HEK293 (cell line): Measurements from ENCODE around the gene SEC24A.

Experiments used
- GLI2 ChIP-seq: fragments of 450-650 bp; formaldehyde crosslinking; IDR thresholded peaks from 2 replicates; pipeline ENCODE4; 2017; ENCODE audit warnings: missing biosample characterization, missing genetic modification characterization, low read depth, borderline replicate concordance
- GLIS1 ChIP-seq: fragments of 450-650 bp; formaldehyde crosslinking; IDR thresholded peaks from 2 replicates; pipeline ENCODE4 v1.5.1; 2016; ENCODE audit warnings: missing biosample characterization, missing genetic modification characterization
- KLF10 ChIP-seq: fragments of 450-650 bp; IDR thresholded peaks from 2 replicates; pipeline ENCODE4 v1.5.1; 2018; ENCODE audit warnings: missing biosample characterization, mild to moderate bottlenecking, missing genetic modification characterization
- REPIN1 ChIP-seq: fragments of 450-650 bp; formaldehyde crosslinking; IDR thresholded peaks from 2 replicates; pipeline ENCODE4 v1.5.1; 2017; ENCODE audit warnings: missing biosample characterization, missing genetic modification characterization, low read depth
- SALL2 ChIP-seq: fragments of 450-650 bp; formaldehyde crosslinking; IDR thresholded peaks from 2 replicates; pipeline ENCODE4 v1.5.0; 2017; ENCODE audit warnings: missing biosample characterization, mild to moderate bottlenecking, missing genetic modification characterization, borderline replicate concordance
- TCF7L2 ChIP-seq: IDR thresholded peaks from 2 replicates; pipeline ENCODE4 v1.6.1; 2011; ENCODE audit warnings: low read depth, mild to moderate bottlenecking, inconsistent platforms, low read length, moderate library complexity, borderline replicate concordance
- WT1 ChIP-seq: fragments of 450-650 bp; formaldehyde crosslinking; IDR thresholded peaks from 2 replicates; pipeline ENCODE4 v1.5.1; 2016; ENCODE audit warnings: missing biosample characterization, missing genetic modification characterization
- ZBTB17 ChIP-seq: fragments of 450-650 bp; formaldehyde crosslinking; IDR thresholded peaks from 2 replicates; pipeline ENCODE4 v1.5.1; 2016; ENCODE audit warnings: missing biosample characterization, missing genetic modification characterization
- ZBTB48 ChIP-seq: fragments of 450-650 bp; formaldehyde crosslinking; IDR thresholded peaks from 2 replicates; pipeline ENCODE4 v1.5.1; 2016; ENCODE audit warnings: missing biosample characterization, missing genetic modification characterization
- ZEB2 ChIP-seq: fragments of 450-650 bp; formaldehyde crosslinking; IDR thresholded peaks from 2 replicates; pipeline ENCODE4 v1.5.1; 2016; ENCODE audit warnings: missing biosample characterization, missing genetic modification characterization
- ZFP3 ChIP-seq: fragments of 450-650 bp; formaldehyde crosslinking; IDR thresholded peaks from 2 replicates; pipeline ENCODE4 v1.5.1; 2016; ENCODE audit warnings: low read depth, missing biosample characterization, missing genetic modification characterization
- ZNF112 ChIP-seq: fragments of 450-650 bp; formaldehyde crosslinking; IDR thresholded peaks from 2 replicates; pipeline ENCODE4 v1.5.0; 2017; ENCODE audit warnings: missing biosample characterization, missing genetic modification characterization
- ZNF146 ChIP-seq: fragments of 450-650 bp; formaldehyde crosslinking; IDR thresholded peaks from 2 replicates; pipeline ENCODE4 v1.5.1; 2016; ENCODE audit warnings: missing biosample characterization, missing genetic modification characterization
- ZNF16 ChIP-seq: fragments of 450-650 bp; formaldehyde crosslinking; IDR thresholded peaks from 2 replicates; pipeline ENCODE4 v1.5.1; 2016; ENCODE audit warnings: low read depth, missing biosample characterization, missing genetic modification characterization
- ZNF175 ChIP-seq: fragments of 450-650 bp; formaldehyde crosslinking; IDR thresholded peaks from 2 replicates; pipeline ENCODE4 v1.5.1; 2016; ENCODE audit warnings: missing biosample characterization, missing genetic modification characterization
- ZNF2 ChIP-seq: fragments of 450-650 bp; formaldehyde crosslinking; IDR thresholded peaks from 2 replicates; pipeline ENCODE4 v1.5.1; 2016; ENCODE audit warnings: missing biosample characterization, missing genetic modification characterization
- ZNF394 ChIP-seq: fragments of 450-650 bp; formaldehyde crosslinking; IDR thresholded peaks from 2 replicates; pipeline ENCODE4 v1.5.1; 2016; ENCODE audit warnings: missing biosample characterization, missing genetic modification characterization, mild to moderate bottlenecking, moderate library complexity, borderline replicate concordance
- ZNF433 ChIP-seq: fragments of 450-650 bp; formaldehyde crosslinking; IDR thresholded peaks from 2 replicates; pipeline ENCODE4 v1.5.1; 2016; ENCODE audit warnings: missing biosample characterization, missing genetic modification characterization, low read depth
- ZNF560 ChIP-seq: fragments of 450-650 bp; formaldehyde crosslinking; IDR thresholded peaks from 2 replicates; pipeline ENCODE4 v1.5.1; 2017; ENCODE audit warnings: missing biosample characterization, missing genetic modification characterization, borderline replicate concordance
- ZNF600 ChIP-seq: fragments of 450-650 bp; formaldehyde crosslinking; IDR thresholded peaks from 2 replicates; pipeline ENCODE4 v1.5.1; 2016; ENCODE audit warnings: missing biosample characterization, missing genetic modification characterization
- ZNF658 ChIP-seq: fragments of 450-650 bp; formaldehyde crosslinking; IDR thresholded peaks from 2 replicates; pipeline ENCODE4; 2016; ENCODE audit warnings: missing biosample characterization, missing genetic modification characterization
- ZNF664 ChIP-seq: fragments of 450-650 bp; formaldehyde crosslinking; IDR thresholded peaks from 2 replicates; pipeline ENCODE4 v1.5.1; 2016; ENCODE audit warnings: missing biosample characterization, missing genetic modification characterization
- ZNF701 ChIP-seq: fragments of 450-650 bp; formaldehyde crosslinking; IDR thresholded peaks from 2 replicates; pipeline ENCODE4 v1.5.1; 2016; ENCODE audit warnings: missing biosample characterization, missing genetic modification characterization
- ZNF747 ChIP-seq: fragments of 450-650 bp; formaldehyde crosslinking; IDR thresholded peaks from 2 replicates; pipeline ENCODE4 v1.5.1; 2016; ENCODE audit warnings: missing biosample characterization, missing genetic modification characterization
- ZNF837 ChIP-seq: fragments of 450-650 bp; formaldehyde crosslinking; IDR thresholded peaks from 2 replicates; pipeline ENCODE4 v1.5.1; 2016; ENCODE audit warnings: missing biosample characterization, missing genetic modification characterization
- ZNF843 ChIP-seq: fragments of 450-650 bp; formaldehyde crosslinking; IDR thresholded peaks from 2 replicates; pipeline ENCODE4 v1.5.1; 2016; ENCODE audit warnings: missing biosample characterization, missing genetic modification characterization
- ZXDB ChIP-seq: fragments of 450-650 bp; formaldehyde crosslinking; IDR thresholded peaks from 2 replicates; pipeline ENCODE4 v1.5.1; 2016; ENCODE audit warnings: missing biosample characterization, missing genetic modification characterization
- TF ChIP-seq, protein P1 (sequence below): fragments of 450-650 bp; formaldehyde crosslinking; IDR thresholded peaks from 2 replicates; pipeline ENCODE4 v1.5.1; 2016; ENCODE audit warnings: missing biosample characterization, missing genetic modification characterization
- TF ChIP-seq, protein P2 (sequence below): fragments of 450-650 bp; formaldehyde crosslinking; optimal IDR thresholded peaks from 2 replicates; pipeline ENCODE3; 2016; ENCODE audit warnings: missing biosample characterization, mild to moderate bottlenecking, missing genetic modification characterization
- TF ChIP-seq, protein P3 (sequence below): fragments of 450-650 bp; formaldehyde crosslinking; IDR thresholded peaks from 2 replicates; pipeline ENCODE4 v1.5.1; 2017; ENCODE audit warnings: missing biosample characterization, missing genetic modification characterization
- TF ChIP-seq, protein P4 (sequence below): sonication (generic); formaldehyde crosslinking; IDR thresholded peaks from 2 replicates; pipeline ENCODE4 v1.8.1; 2022; ENCODE audit warnings: mild to moderate bottlenecking, moderate library complexity, missing genetic modification reagents
- TF ChIP-seq, protein P5 (sequence below): fragments of 450-650 bp; formaldehyde crosslinking; IDR thresholded peaks from 2 replicates; pipeline ENCODE4 v1.5.1; 2016; ENCODE audit warnings: missing biosample characterization, missing genetic modification characterization
- TF ChIP-seq, protein P6 (sequence below): fragments of 450-650 bp; formaldehyde crosslinking; IDR thresholded peaks from 2 replicates; pipeline ENCODE4; 2016; ENCODE audit warnings: missing biosample characterization, missing genetic modification characterization

Gene SEC24A

DNA sequence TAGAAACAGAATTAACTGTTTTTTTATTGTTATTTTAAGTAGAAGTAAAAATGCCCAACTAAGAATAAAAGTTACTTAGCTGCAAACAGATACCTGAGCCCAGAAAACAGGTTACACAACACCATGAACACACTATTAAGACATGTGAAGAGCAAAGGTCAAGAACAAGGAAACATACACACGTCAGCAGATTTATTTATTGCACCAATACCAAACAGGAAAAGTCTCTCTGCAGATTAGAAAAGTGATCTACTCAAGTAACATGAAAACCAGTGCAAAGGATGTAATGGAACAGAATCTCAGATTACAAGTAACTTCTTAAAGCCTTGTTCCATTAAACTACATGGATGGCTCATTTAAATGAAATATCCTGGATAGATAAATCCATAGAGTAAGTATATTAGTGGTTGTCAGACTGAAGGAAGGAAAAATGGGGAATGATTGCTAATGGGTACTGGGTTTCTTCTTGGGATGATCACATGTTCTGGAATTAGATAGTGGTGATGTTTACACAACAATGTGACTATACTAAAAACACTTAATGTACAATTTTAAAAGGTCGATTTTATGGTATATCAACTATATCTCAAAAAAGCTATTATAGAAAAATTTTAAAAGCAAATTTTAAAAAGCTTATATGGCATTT lies 22.1 kb upstream of the SEC24A start (continued):
- no peak for TF ChIP-seq ZNF837 (tag by site-specific recombination)
- TF ChIP-seq, protein P1, sequence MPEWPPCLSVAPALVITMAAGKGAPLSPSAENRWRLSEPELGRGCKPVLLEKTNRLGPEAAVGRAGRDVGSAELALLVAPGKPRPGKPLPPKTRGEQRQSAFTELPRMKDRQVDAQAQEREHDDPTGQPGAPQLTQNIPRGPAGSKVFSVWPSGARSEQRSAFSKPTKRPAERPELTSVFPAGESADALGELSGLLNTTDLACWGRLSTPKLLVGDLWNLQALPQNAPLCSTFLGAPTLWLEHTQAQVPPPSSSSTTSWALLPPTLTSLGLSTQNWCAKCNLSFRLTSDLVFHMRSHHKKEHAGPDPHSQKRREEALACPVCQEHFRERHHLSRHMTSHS (tag by site-specific recombination) = no peak
- TF ChIP-seq TCF7L2 = no peak
- TF ChIP-seq, protein P2, sequence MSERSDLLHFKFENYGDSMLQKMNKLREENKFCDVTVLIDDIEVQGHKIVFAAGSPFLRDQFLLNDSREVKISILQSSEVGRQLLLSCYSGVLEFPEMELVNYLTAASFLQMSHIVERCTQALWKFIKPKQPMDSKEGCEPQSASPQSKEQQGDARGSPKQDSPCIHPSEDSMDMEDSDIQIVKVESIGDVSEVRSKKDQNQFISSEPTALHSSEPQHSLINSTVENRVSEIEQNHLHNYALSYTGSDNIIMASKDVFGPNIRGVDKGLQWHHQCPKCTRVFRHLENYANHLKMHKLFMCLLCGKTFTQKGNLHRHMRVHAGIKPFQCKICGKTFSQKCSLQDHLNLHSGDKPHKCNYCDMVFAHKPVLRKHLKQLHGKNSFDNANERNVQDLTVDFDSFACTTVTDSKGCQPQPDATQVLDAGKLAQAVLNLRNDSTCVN = no peak
- peak; percentile 65 for TF ChIP-seq ZNF843
- no peak for TF ChIP-seq ZBTB48 (tag by site-specific recombination)
- no peak for TF ChIP-seq SALL2 (tag by site-specific recombination)
- no peak for TF ChIP-seq ZNF433
- 0 out of 2 replicates have a peak, but pooled peaks have one; percentile 8 for TF ChIP-seq ZNF146 (tag by site-specific recombination)
- TF ChIP-seq ZNF394 (tag by site-specific recombination) = no peak
- TF ChIP-seq ZNF560 (tag by site-specific recombination) = no peak
- TF ChIP-seq, protein P3, sequence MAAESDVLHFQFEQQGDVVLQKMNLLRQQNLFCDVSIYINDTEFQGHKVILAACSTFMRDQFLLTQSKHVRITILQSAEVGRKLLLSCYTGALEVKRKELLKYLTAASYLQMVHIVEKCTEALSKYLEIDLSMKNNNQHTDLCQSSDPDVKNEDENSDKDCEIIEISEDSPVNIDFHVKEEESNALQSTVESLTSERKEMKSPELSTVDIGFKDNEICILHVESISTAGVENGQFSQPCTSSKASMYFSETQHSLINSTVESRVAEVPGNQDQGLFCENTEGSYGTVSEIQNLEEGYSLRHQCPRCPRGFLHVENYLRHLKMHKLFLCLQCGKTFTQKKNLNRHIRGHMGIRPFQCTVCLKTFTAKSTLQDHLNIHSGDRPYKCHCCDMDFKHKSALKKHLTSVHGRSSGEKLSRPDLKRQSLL (tag by site-specific recombination) = no peak
- TF ChIP-seq GLIS1 (tag by site-specific recombination) = no peak
- no peak for TF ChIP-seq ZNF658 (tag by site-specific recombination)
- TF ChIP-seq ZNF747 = no peak
- no peak for TF ChIP-seq REPIN1
- TF ChIP-seq, protein P4, sequence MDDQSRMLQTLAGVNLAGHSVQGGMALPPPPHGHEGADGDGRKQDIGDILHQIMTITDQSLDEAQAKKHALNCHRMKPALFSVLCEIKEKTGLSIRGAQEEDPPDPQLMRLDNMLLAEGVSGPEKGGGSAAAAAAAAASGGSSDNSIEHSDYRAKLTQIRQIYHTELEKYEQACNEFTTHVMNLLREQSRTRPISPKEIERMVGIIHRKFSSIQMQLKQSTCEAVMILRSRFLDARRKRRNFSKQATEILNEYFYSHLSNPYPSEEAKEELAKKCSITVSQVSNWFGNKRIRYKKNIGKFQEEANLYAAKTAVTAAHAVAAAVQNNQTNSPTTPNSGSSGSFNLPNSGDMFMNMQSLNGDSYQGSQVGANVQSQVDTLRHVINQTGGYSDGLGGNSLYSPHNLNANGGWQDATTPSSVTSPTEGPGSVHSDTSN (CRISPR knock-in tag) = no peak
- TF ChIP-seq GLI2 (tag by site-specific recombination) = no peak
- TF ChIP-seq ZEB2 (tag by site-specific recombination) = peak; percentile 33; the same call in 1 of the 2 replicates
- TF ChIP-seq ZNF600 (tag by site-specific recombination) = peak; percentile 76
- TF ChIP-seq ZXDB (tag by site-specific recombination) = no peak
- TF ChIP-seq ZNF664 (tag by site-specific recombination) = no peak
- no peak for TF ChIP-seq KLF10
- no peak for TF ChIP-seq ZNF112 (tag by site-specific recombination)
- TF ChIP-seq ZFP3 (tag by site-specific recombination) = no peak
- TF ChIP-seq ZNF16 (tag by site-specific recombination) = no peak
- TF ChIP-seq ZBTB17 (tag by site-specific recombination) = peak; percentile 68
- TF ChIP-seq, protein P5, sequence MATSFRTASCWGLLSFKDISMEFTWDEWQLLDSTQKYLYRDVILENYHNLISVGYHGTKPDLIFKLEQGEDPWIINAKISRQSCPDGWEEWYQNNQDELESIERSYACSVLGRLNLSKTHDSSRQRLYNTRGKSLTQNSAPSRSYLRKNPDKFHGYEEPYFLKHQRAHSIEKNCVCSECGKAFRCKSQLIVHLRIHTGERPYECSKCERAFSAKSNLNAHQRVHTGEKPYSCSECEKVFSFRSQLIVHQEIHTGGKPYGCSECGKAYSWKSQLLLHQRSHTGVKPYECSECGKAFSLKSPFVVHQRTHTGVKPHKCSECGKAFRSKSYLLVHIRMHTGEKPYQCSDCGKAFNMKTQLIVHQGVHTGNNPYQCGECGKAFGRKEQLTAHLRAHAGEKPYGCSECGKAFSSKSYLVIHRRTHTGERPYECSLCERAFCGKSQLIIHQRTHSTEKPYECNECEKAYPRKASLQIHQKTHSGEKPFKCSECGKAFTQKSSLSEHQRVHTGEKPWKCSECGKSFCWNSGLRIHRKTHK (tag by site-specific recombination) = no peak
- no peak for TF ChIP-seq ZNF175
- TF ChIP-seq, protein P6, sequence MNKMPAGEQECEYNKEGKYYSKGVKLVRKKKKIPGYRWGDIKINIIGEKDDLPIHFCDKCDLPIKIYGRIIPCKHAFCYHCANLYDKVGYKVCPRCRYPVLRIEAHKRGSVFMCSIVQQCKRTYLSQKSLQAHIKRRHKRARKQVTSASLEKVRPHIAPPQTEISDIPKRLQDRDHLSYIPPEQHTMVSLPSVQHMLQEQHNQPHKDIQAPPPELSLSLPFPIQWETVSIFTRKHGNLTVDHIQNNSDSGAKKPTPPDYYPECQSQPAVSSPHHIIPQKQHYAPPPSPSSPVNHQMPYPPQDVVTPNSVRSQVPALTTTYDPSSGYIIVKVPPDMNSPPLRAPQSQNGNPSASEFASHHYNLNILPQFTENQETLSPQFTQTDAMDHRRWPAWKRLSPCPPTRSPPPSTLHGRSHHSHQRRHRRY (tag by site-specific recombination) = no peak
- TF ChIP-seq ZNF2 (tag by site-specific recombination) = no peak
- no peak for TF ChIP-seq ZNF701
- TF ChIP-seq WT1 = no peak
